CD14-positive monocyte (primary cell): ENCODE data around the gene TMEM114. TPM values are rescaled to one million over a fixed set of nuclear protein-coding genes. Genes with fewer than 3 reads are reported as not detected.

Source experiments
- DNase-seq, 3 donors: peaks; one replicate each; pipeline ENCODE4 v3.0.0-alpha.2; 2011 to 2022
- H2AFZ ChIP-seq: 2 replicates; pipeline ENCODE4 v1.6.0; 2012; ENCODE audit warnings: mild to moderate bottlenecking, low read depth, low read length, inconsistent platforms; ENCODE audit not compliant: insufficient read depth, poor library complexity, severe bottlenecking
- H3K27ac ChIP-seq, 2 donors: 1 replicate in 1 of 2; 2 replicates in 1 of 2; pipeline ENCODE4 v1.5.1; 2012 to 2013; ENCODE audit warnings: low read length in 2 of 2, control low read depth in 1 of 2, inconsistent platforms in 1 of 2, low read depth in 1 of 2, mild to moderate bottlenecking in 1 of 2
- H3K27me3 ChIP-seq, 2 donors: one replicate each; pipeline versions ENCODE4 v1.6.0 to v1.6.1; 2011 to 2013; ENCODE audit warnings: low read length in 2 of 2; ENCODE audit not compliant: control insufficient read depth in 2 of 2, insufficient read depth in 2 of 2
- H3K36me3 ChIP-seq, 2 donors: replicated peaks in 1 of 2; 1 replicate in 1 of 2; 2 replicates in 1 of 2; pipeline versions ENCODE4 v1.5.1 to v1.6.1; 2012 to 2013; ENCODE audit warnings: low read length in 2 of 2, control low read depth in 1 of 2, inconsistent platforms in 1 of 2, mild to moderate bottlenecking in 1 of 2; ENCODE audit not compliant: insufficient read depth in 2 of 2, control insufficient read depth in 1 of 2
- H3K4me1 ChIP-seq, 2 donors: 1 replicate in 1 of 2; 2 replicates in 1 of 2; pipeline versions ENCODE4 v1.5.1 to v1.6.1; 2012 to 2013; ENCODE audit warnings: low read length in 2 of 2, control low read depth in 1 of 2, inconsistent platforms in 1 of 2, mild to moderate bottlenecking in 1 of 2, moderate library complexity in 1 of 2; ENCODE audit not compliant: insufficient read depth in 2 of 2, control insufficient read depth in 1 of 2
- H3K4me2 ChIP-seq: replicated peaks from 2 replicates; pipeline ENCODE3; 2012; ENCODE audit warnings: low read length, moderate library complexity, mild to moderate bottlenecking; ENCODE audit not compliant: poor library complexity, severe bottlenecking; ENCODE audit errors: extremely low read depth
- H3K4me3 ChIP-seq, 3 experiments: fragments of 200-600 bp in 1 of 3; sonication (generic) in 1 of 3; replicated peaks in 1 of 3; 1 replicate in 2 of 3; 2 replicates in 1 of 3; pipeline ENCODE4 v1.5.1; 2011 to 2013; ENCODE audit warnings: low read length in 3 of 3, mild to moderate bottlenecking in 3 of 3, control low read depth in 2 of 3, low read depth in 2 of 3, inconsistent platforms in 1 of 3, moderate library complexity in 1 of 3
- H3K79me2 ChIP-seq: 2 replicates; pipeline ENCODE4 v1.6.0; 2012; ENCODE audit warnings: mild to moderate bottlenecking, control low read depth, inconsistent platforms, low read length, moderate library complexity; ENCODE audit not compliant: insufficient read depth
- H3K9ac ChIP-seq: 2 replicates; pipeline ENCODE4 v1.6.0; 2017; ENCODE audit warnings: low read length, mild to moderate bottlenecking; ENCODE audit not compliant: insufficient read depth, poor library complexity, severe bottlenecking
- H3K9me3 ChIP-seq, 2 donors: replicated peaks in 1 of 2; 1 replicate in 1 of 2; 2 replicates in 1 of 2; pipeline versions ENCODE4 v1.5.1 to v1.6.1; 2012 to 2013; ENCODE audit warnings: low read length in 2 of 2, control low read depth in 1 of 2; ENCODE audit not compliant: control insufficient read depth in 1 of 2, insufficient read depth in 1 of 2
- H4K20me1 ChIP-seq: 2 replicates; pipeline ENCODE4 v1.6.0; 2012; ENCODE audit warnings: mild to moderate bottlenecking, low read length, control low read depth, moderate library complexity; ENCODE audit not compliant: insufficient read depth
- H3K27ac Mint-ChIP-seq, 7 donors: one replicate each; pipeline ENCODE4 v1.8.0; 2020; ENCODE audit warnings: mild to moderate bottlenecking in 7 of 7, mixed read lengths in 7 of 7, moderate library complexity in 6 of 7, inconsistent platforms in 2 of 7
- H3K27me3 Mint-ChIP-seq, 3 donors: one replicate each; pipeline ENCODE4 v1.8.0; 2021 to 2022; ENCODE audit warnings: low read depth in 3 of 3, mild to moderate bottlenecking in 3 of 3, mixed read lengths in 3 of 3, moderate library complexity in 3 of 3, inconsistent platforms in 1 of 3
- H3K36me3 Mint-ChIP-seq, 2 donors: one replicate each; pipeline ENCODE4 v1.8.0; 2020; ENCODE audit warnings: mixed read lengths in 2 of 2, inconsistent platforms in 1 of 2, mild to moderate bottlenecking in 1 of 2
- H3K4me1 Mint-ChIP-seq: one replicate; pipeline ENCODE4 v1.8.0; 2020; ENCODE audit warnings: mild to moderate bottlenecking, mixed read lengths
- H3K4me3 Mint-ChIP-seq, 2 donors: one replicate each; pipeline ENCODE4 v1.8.0; 2020; ENCODE audit warnings: mild to moderate bottlenecking in 2 of 2, mixed read lengths in 2 of 2, moderate library complexity in 1 of 2
- H3K9me3 Mint-ChIP-seq, 7 donors: one replicate each; pipeline ENCODE4 v1.8.0; 2020 to 2022; ENCODE audit warnings: mixed read lengths in 7 of 7, mild to moderate bottlenecking in 6 of 7, moderate library complexity in 6 of 7, inconsistent platforms in 2 of 7
- CTCF ChIP-seq: fragments of 200-600 bp; IDR thresholded peaks from one replicate; pipeline ENCODE4 v1.8.0; 2022; ENCODE audit warnings: antibody characterized with exemption, mild to moderate bottlenecking
- WGBS: methylation state at CpG from one replicate; pipeline ENCODE4 v1.1.5; 2013; ENCODE audit warnings: missing lambda C conversion rate; ENCODE audit not compliant: insufficient coverage; 5-methylcytosine and 5-hydroxymethylcytosine counted together
- intact Hi-C, 2 donors: fragments of 100-400 bp; cut with micrococcal nuclease; formaldehyde crosslinking; loops; one replicate each; pipeline versions ENCODE4 v1.15.0 to v1.15.1; 2023
- polyA plus RNA-seq, 3 donors: library from polyadenylated mRNA; depleted of rRNA in 1 of 3; unstranded in 2 of 3; stranded (reverse) in 1 of 3; fragments of 300-500 nt in 2 of 3; fragments of >200 nt in 1 of 3; fragmentation: Illumina TruSeq in 2 of 3; gene quantifications; 1 replicate in 2 of 3; 2 replicates in 1 of 3; pipeline ENCODE4 v1.2.3, GENCODE V29; 2012 to 2021

The TMEM114 gene
- polyA plus RNA-seq, 3 donors: not detected

GRCh38 chr16:8634991-8635736 is 44.9 kb upstream of the TMEM114 start:
- no peaks in the 10 kb centered on the region for H3K9me3 ChIP-seq
- peaks cover 40% of the 10 kb centered on the region for H3K4me1 Mint-ChIP-seq
- no peaks in the 10 kb centered on the region for H3K27me3 ChIP-seq
- no peaks in the 10 kb centered on the region for H3K27me3 Mint-ChIP-seq
- H3K4me3 Mint-ChIP-seq: no peak overlapping the region
- peak overlapping the region; percentile 3 to 66 for H3K27ac ChIP-seq
- H3K36me3 Mint-ChIP-seq: peaks cover 68 to 80% of the 10 kb centered on the region in 2 donors
- H4K20me1 ChIP-seq: no peaks in the 10 kb centered on the region
- H3K4me3 ChIP-seq: no peak overlapping the region
- peak; percentile 18 for TF ChIP-seq CTCF
- peak overlapping the region; percentile 60 to 89 (median 80) for H3K27ac Mint-ChIP-seq
- peaks cover 0 to 3% (median 0%) of the 10 kb centered on the region in 7 donors for H3K9me3 Mint-ChIP-seq
- intact Hi-C loops: loop anchor here (5.0 to 10.0 kb wide), 5 partner anchors 37 to 480 kb away; partner anchors contain the start of genes ABAT (in 1 of the 2), LITAFD (in 1 of the 2), PMM2 (in 1 of the 2) and TMEM186 (in 1 of the 2)
- WGBS: 91% methylated on average over 15 of the region's 18 CpGs
- H3K79me2 ChIP-seq: peaks cover 20% of the 10 kb centered on the region
- no peak overlapping the region for H3K9ac ChIP-seq
- H3K4me2 ChIP-seq: no peak overlapping the region
- no peak overlapping the region for H2AFZ ChIP-seq
- H3K36me3 ChIP-seq: peaks cover 57 to 71% of the 10 kb centered on the region in 2 donors
- H3K4me1 ChIP-seq: peaks cover 28 to 41% of the 10 kb centered on the region in 2 donors
- no peak for DNase-seq

- Histone ChIP-seq H3K4me3 (peak overlapping the region in 1 of 3 experiments; percentile 36), H3K79me2 (peaks cover 26% of the 10 kb centered on the region), H2AFZ (no peak overlapping the region), H3K4me2 (peak overlapping the region; percentile 46), H3K27me3 (no peaks in the 10 kb centered on the region), H3K27ac (peak overlapping the region; percentile 91 to 98), H3K9me3 (no peaks in the 10 kb centered on the region), H3K9ac (peak overlapping the region; percentile 82), H3K4me1 (peaks cover 28 to 41% of the 10 kb centered on the region in 2 donors), H4K20me1 (no peaks in the 10 kb centered on the region), H3K36me3 (peaks cover 60 to 71% of the 10 kb centered on the region in 2 donors)
- Mint-ChIP-seq H3K36me3 (peaks cover 70 to 80% of the 10 kb centered on the region in 2 donors), H3K4me3 (peak overlapping the region; percentile 28 to 86), H3K27me3 (no peaks in the 10 kb centered on the region), H3K27ac (peak overlapping the region; percentile 100), H3K9me3 (peaks cover 0 to 5% (median 0%) of the 10 kb centered on the region in 7 donors), H3K4me1 (peaks cover 40% of the 10 kb centered on the region)
- peak; percentile 98 to 100 (median 99) for DNase-seq
- intact Hi-C loops: loop anchor here (5.0 to 10.0 kb wide), 5 partner anchors 40 to 482 kb away; partner anchors contain the start of genes ABAT (in 1 of the 2), LITAFD (in 1 of the 2), PMM2 (in 1 of the 2) and TMEM186 (in 1 of the 2)
- TF ChIP-seq CTCF: no peak
- no CpG with 5 or more reads among the region's 5 CpGs for WGBS
Measured at GRCh38 chr16:8632675-8633182, 42.4 kb upstream of the TMEM114 start.
